NCI-H2107 treated with DMSO at 0.1 percent for 48 hours (cell line): ENCODE data around the gene C19orf47.
"Not testable (repeated sequence)": the region's sequence is repeated elsewhere in the genome, so short reads cannot be mapped to it uniquely, and the experiment has no call there.

Experiments used
- DNase-seq: peaks from one replicate; lab custom pipeline; 2025; ENCODE audit not compliant: unreplicated experiment; lab: John Stamatoyannopoulos, UW

The C19orf47 gene

DNA sequence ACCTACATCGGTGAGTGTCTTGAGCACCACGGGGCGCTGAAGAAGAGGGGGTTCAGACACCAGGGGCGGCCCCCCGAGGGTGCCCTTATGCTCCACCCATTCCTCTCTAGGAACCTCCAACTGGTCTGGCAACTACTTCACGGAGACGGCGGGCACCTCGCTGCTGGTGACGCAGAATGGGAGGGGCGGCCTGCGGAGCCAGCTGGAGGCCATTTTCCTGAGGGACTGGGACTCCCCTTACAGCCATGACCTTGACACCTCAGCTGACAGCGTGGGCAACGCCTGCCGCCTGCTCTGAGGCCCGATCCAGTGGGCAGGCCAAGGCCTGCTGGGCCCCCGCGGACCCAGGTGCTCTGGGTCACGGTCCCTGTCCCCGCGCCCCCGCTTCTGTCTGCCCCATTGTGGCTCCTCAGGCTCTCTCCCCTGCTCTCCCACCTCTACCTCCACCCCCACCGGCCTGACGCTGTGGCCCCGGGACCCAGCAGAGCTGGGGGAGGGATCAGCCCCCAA lies 29.7 kb upstream of the C19orf47 start:
- DNase-seq = no peak

DNA sequence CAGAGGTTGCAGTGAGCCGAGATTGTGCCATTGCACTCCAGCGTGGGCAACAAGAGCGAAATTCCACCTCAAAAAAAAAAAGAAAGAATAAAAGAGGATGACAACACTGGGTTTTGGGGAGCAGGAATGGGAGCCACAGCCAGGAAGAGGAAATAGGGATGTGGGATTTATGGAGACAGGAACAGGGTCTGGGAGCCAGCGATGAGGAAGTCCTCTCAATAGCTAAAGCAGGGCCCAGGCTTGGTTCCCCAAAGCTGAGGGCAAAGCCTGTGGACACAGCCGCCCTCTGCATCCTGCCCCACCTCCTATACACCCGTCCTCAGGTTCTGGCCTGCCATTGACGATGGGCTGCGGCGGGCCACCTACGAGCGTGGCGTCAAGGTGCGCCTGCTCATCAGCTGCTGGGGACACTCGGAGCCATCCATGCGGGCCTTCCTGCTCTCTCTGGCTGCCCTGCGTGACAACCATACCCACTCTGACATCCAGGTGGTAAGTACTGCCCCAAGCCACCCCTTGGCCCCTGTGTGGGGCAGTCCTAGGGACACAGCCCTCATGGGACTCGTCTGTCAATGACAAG lies 28.2 kb upstream of the C19orf47 start:
- no peak for DNase-seq

DNA sequence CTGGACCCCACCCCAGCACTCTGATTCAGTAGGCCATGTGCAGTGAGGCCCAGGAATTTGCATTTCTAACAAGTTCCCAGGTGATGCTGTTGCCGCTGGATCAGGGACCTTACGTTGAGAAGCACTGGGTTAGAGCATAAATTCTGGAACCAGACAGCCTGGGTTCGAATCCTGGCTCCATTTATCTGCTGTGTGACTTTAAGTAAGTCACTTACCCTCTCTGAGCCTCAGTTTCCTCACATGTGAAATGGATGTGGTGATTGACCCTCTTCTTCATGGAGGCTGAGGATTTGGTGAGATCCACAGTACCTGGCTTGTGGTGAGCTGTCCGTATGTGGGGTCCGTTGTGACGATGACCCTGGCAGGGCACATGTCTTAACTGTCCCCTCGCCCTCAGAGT lies 25.9 kb upstream of the C19orf47 start:
- no peak for DNase-seq

DNA sequence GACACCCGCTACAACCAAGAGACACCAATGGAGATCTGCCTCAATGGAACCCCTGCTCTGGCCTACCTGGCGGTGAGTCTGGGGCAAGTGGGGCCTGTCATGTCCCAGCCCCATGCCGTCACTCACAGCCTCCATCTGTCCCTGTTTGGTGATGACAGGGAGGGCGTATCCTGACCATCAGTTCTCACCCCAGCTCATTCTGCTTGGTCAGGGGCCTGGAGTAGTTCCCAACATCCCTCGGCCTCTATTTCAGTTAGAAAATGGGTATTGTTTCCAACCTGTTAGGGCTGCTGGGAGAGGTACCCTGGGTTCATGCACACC lies 23.6 kb upstream of the C19orf47 start:
- DNase-seq = no peak

DNA sequence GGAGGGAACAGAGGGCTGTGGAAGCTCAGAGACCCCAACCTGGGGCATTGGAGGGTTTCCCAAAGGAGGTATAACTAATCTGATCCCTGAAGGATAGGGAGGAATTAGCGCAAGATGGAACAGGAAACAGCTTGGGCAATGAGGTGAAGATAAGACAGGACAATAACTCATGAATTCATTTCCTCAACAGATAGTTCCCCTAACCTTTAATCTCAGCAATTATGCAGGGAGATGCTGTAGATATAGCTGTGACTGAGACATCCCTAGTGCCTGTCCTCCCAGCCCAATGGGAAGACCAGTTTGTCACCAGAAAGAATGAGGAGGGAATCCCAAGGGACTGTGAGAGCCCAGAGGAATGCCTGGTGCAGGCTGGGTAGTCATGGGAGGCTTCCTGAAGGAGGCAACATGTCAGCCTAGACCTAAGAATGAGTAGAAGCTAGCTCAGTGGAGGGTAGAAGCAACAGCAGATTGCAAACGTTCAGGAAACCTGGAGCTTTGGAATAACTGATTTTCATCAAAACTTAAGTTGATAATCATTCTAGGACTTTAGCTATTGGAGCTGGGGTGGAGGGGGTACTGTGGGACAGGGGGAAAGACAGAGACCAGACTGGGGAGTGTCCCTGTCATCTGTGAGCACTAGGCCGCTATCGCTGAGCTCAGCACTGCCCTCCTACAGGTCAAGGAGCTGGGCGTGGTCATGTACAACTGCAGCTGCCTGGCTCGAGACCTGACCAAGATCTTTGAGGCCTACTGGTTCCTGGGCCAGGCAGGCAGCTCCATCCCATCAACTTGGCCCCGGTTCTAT lies 23.0 kb upstream of the C19orf47 start:
- DNase-seq = no peak

DNA sequence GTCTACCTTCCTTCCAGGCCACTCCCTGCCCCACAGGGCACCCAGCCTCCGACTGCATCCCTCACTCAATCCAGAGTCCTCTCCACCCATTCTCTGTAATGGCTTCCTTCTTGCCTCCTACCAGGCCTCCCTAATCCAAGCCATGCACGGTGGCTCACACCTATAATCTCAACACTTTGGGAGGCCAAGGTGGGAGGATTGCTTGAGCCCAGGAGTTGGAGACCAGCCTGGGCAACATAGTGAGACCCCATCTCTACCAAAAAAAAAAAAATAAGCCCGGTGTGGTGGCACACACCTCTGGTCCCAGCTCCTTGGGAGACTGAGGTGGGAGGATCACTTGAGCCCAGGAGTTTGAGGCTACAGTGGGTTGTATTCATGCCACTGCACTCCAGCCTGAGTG lies 22.1 kb upstream of the C19orf47 start:
- not testable (repeated sequence) for DNase-seq

DNA sequence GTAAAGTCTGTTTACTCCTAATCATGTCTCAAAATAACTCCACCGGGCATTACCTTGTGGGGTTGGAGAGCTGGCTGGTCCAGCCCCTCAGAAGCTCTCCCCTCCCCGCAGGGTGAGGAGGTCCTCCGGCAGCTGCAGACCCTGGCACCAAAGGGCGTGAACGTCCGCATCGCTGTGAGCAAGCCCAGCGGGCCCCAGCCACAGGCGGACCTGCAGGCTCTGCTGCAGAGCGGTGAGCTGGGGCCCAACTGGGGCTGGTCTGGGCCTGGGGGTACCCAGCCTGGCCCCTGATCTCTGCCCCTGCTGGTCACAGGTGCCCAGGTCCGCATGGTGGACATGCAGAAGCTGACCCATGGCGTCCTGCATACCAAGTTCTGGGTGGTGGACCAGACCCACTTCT lies 21.6 kb upstream of the C19orf47 start:
- no peak for DNase-seq

DNA sequence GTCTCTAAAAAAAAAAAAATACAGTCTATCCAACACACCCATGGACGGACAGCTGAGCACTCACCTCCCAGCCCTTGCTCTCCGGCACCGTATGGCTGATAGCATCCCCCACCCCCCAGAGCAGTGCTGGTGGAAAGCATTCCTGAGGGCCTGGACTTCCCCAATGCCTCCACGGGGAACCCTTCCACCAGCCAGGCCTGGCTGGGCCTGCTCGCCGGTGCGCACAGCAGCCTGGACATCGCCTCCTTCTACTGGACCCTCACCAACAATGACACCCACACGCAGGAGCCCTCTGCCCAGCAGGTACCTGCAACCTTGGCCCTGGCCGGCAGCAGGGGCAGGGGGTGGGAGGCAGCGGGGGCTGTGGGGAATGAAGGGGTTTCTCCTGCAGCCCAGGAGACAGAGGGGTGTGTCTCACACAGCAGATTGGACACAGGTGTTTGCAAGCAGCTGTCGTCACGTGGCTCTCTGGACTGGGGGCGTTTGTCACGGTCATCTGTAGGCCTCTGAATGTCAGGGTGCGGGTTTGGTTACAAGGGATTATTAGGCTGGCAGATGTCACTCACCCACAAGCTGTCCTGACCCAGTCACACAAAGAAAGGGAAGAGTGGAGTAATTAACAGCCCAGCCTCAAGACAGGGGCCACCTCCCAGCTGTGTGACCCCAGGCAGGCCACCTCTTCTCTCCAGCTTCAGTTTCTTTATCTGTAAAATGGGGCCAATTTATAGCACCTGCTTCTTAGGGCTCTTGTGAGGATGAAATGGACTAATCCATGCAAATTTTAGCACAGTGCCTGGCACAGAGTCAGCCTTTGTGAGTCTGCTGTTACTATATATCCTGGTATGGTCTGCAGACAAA lies 19.6 kb upstream of the C19orf47 start:
- DNase-seq = no peak

DNA sequence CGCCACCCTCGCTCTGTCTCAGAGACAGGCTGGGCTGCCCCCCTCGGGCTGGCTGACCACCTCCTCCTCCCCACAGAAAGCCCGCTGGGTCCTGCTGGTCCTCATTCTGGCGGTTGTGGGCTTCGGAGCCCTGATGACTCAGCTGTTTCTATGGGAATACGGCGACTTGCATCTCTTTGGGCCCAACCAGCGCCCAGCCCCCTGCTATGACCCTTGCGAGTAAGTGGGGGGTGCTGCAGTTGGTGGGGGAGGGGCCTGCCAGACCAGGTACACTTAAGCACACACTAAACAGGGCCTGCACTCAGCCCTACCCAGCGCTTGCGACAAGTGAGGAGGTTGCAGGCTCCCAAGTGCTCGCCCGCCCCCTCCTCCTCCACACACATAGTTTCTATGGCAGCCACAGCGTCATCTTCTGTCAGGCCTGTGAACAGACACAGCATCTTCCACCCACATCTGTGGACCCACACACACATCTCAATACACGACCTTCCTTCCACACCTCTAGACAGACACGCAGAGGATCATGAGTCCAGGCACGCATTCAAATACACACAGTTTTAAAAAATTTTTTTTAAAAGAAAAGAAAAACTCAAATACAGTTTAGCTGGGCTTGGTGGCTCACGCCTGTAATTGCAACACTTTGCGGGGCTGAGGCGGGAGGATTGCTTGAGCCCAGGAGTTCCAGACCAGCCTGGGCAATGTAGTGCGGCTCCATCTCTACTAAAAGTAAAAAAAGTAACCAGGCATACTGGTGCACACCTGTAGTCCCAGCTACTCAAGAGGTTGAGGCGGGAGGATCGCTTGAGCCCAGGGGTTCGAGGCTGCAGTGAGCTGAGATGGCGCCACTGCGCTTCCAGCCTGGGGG lies 18.7 kb upstream of the C19orf47 start:
- no peak for DNase-seq

DNA sequence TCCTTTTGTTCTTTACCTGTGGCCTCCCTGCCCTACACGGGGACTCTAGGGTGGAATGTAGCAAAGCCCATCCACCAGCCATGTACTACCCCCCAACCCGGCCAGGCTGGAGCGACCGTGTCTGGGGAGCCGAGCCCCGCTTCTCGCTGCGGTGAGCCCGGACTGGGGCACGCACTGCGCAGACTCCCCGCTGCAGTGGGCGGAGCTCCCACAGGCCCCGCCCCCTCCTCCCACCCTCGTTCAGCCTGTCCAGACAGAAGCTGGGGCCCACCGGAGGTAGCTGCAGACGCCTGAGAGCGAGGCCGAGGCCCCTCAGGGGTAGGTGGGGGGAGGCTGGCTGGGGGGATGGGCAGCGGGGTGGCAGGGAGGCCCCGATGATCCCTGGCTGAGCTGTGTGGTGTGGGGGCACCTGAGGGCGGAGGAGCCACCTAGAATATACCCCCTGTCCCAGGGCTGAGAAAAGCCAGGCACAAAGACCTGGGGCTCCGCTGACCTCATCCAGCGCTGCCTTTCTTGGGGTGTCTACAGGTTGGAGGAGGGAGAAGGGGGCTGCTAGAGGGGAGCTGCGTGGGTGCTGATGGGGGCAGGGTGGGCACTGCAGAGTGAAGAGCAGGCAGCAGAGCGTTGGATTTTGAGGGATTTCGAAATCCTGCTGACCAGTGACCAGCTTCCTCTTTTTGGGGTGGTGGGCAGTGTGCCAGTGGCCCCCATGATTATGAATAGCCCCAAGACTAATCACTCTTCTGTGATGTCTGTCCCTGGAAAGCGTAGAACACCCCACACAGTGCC lies 17.6 kb upstream of the C19orf47 start:
- DNase-seq = no peak

DNA sequence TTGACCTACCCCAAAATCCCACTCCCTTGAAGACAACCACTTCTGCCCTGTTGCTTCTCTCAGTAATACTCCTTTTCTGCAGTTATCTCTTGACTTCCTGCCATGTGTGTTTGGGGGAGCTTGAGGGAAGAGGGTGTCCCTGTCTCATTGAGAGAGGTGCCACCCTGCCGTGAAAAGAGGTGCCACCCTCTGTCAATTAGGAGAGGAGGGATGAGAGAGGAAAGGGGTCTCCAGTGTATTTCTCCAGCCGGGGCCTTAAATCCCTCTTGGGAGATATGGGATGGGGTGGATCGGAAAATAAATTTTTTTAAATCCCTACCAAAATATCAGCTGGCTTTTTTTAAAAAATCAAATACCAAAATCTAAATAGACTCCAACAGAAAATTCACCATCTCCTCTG lies 16.8 kb upstream of the C19orf47 start:
- DNase-seq = no peak

DNA sequence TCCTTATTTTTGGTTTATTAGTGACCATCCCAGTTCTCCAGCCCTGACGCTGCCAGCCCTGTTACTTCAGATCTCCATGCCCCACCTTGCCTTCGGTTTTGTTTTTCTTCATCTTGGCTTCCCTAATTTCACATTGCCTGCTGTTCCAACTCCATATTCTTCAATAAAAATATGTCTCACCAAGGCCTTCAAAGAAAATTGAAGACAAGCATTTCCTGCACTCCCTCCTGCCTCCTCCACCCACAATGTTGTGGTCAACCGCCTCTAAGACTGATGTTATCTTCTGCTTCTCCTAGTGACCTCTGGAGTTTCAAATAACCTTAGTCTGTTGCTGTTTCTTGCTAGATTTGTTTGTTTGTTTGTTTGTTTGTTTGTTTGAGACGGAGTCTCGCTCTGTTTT lies 14.9 kb upstream of the C19orf47 start:
- DNase-seq = no peak

DNA sequence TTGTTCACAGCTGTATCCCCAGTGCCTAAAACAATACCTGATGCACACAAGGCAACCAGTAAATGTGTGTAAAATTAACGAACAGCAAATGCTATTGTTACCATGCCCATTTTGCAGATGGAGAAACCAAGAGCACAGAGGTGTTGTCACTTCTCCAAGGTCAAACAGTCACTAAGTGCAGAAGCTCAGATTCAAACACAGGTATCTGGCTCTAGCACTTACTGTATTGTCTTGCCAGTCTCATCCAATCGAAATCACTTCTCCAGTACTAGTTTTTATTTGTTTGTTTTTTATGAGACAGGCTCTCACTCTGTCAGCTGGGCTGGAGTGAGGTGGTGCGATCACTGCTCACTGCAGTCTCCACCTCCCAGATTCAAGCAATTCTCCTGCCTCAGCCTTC lies 14.0 kb upstream of the C19orf47 start:
- no peak for DNase-seq

DNA sequence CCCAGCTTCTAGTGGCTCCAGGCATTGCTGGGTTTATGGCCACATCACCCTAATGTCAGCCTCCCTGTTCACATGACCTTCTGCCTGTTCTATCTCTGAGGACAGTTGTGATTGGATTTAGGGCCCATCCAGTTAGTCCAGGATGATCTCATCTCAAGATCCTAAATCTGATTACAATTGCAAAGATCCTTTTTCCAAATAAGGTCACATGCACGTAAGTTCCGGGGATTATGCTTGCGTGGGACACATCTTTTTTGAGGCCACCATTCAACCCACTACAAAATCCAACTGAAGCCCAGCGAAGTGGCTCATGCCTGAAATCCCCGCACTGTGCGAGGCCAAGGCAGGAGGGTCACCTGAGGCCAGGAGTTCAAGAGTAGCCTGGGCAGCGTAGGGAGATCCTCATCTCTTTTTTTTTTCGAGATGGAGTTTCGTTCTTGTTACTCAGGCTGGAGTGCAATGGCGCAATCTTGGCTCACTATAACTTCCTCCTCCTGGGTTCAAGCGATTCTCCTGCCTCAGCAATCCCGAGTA lies 12.6 kb upstream of the C19orf47 start:
- no peak for DNase-seq

DNA sequence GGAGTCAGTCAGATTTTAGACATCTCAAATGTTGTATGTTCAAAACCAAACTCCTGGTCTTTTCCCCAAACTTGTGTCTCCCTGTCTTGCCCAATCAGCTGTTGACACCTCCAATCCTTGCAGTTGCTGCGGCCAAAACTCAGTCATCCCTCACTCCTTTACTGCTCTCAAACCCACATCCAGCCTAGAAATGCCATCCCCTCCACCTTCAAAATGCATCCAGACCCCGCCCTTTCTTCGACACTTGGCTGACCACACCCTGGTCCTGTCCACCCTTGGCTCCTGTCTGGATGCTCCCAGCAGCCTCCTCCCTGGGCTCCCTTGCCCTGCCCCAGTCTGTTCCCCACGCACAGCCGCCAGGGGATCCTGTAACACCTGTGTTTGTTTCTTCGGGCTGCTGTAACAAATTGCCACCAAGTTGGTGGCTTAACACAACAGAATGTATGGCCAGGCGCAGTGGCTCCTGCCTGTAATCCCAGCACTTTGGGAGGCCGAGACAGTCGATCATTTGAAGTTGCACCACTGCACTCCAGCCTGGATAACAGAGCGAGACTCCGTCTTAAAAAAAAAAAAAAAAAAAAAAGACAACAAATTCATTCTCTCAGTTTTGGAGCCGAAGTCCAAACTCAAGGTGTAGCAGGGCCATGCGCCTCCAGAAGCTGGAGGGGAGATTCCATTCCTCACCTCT lies 12.0 kb upstream of the C19orf47 start:
- DNase-seq = no peak

DNA sequence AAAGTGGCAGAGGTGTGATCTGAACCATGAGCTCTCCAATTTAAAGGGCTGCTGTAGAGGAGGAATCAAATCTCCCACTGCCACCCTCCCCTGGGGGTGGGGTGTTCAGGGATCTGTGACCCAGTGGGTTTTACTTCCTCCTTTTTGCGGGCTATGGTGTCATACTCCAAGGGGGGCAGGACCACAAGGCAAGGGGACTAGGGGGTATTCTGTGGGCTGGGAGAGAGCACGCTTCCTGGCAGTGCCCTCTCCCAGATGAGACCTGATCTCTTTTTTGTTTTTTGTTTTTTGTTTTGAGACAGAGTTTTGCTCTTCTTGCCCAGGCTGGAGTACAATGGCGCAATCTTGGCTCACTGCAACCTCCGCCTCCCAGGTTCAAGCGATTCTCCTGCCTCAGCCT lies 10.6 kb upstream of the C19orf47 start:
- DNase-seq = no peak

DNA sequence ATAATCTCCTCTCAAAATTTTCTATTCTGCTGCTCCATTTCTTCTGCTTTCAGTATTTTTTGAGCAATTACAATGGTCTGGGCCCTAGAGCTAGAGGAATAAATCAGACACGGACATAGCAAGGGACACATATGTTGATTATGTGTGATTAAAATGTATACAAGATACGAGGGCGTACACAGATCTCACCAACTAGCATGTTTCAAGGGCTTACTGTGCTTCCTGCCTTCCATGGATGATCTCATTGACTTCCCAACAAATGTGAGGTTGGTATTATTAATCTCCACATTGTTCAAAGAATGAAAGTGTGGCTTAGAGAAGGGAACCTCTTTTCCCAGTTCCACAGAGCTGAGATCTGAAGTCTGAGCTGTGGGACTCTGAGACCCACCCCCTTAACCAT lies 9.4 kb upstream of the C19orf47 start:
- no peak for DNase-seq

DNA sequence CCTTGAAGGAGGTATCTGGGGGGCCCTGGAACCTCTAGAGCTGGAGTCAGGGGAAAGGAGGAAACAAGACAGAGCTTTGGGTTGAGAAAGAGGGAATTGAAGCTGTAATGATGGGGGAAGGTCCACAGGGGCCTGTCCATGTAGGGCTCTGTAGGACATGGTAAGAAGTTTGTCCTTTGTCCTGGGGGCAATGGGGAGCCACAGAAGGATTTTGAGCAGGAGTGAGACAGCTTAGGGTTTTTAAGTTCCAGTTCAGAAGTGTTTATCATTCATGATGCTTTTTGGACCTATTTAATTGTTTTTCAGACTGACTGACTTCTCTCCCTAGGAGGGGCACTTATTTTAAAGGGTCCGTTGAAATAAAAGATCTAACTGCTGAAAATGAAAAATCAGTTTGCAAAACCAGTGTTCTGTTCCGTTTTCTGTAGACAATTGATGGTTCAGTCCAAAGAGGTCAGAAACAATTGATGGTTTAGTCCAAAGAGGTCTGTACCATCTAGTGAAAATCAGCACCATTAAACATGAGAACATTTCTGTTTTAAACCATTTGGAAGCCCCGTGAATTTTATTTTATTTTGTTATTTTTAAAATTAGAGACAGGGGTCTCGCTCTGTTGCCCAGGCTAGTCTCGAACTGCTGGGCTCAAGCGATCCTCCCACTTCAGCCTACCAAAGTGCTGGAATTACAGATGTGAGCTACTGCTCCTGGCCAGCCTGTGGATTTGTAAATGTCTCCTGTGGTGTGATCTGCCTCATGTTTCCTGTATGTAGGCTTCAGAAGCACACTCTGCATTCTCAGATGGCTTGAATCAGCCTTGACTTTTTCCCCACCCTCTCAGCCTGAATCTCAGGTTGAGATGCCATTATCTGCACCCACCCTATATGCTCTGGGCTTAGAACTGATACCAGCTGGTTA lies 8.7 kb upstream of the C19orf47 start:
- DNase-seq = no peak
